ENCODE data around the gene CTSO.

The CTSO gene

GRCh38 chr4:155887847-155888570, 65.7 kb downstream of the CTSO start:
- H3K18ac ChIP-seq (ENCODE audit: low read length): no peak overlapping the region
- no peak overlapping the region for H2AFZ ChIP-seq (ENCODE audit: low read length)
- H2AK5ac ChIP-seq (ENCODE audit: low read depth, low read length): no peak overlapping the region
- H3K27ac ChIP-seq (replicated peaks; ENCODE audit: low read length): no peak overlapping the region
- H3K4me2 ChIP-seq (ENCODE audit: insufficient read depth, low read length, poor library complexity, severe bottlenecking): no peak overlapping the region
- no peak overlapping the region for H2BK15ac ChIP-seq (ENCODE audit: low read length)
- no peak overlapping the region for H3K4ac ChIP-seq (ENCODE audit: low read length)
- H3K9ac ChIP-seq (ENCODE audit: low read depth, low read length, poor library complexity): no peak overlapping the region
- H3K23ac ChIP-seq (ENCODE audit: low read depth, low read length, poor library complexity): no peak overlapping the region
- no peaks in the 10 kb centered on the region for H3K79me1 ChIP-seq (ENCODE audit: low read depth, low read length)
- no peak overlapping the region for H2BK120ac ChIP-seq (ENCODE audit: low read depth, low read length)
- no CpG with 5 or more reads among the region's 6 CpGs for WGBS, 2 donors (ENCODE audit: extremely low coverage in 2 of 2, insufficient read length in 2 of 2, insufficient replicate concordance in 1 of 2)
- H4K91ac ChIP-seq (ENCODE audit: low read depth, low read length, poor library complexity): no peak overlapping the region
- peaks cover 0 to 2% of the 10 kb centered on the region in 2 donors for H3K9me3 ChIP-seq (replicated peaks in 1 of 2; ENCODE audit: control insufficient read depth in 2 of 2, insufficient read depth in 1 of 2, low read depth in 1 of 2, low read length in 2 of 2)
- H3K4me1 ChIP-seq (ENCODE audit: control insufficient read depth in 2 of 2, insufficient read depth in 1 of 2, low read depth in 1 of 2, low read length in 2 of 2): no peaks in the 10 kb centered on the region
- H3K14ac ChIP-seq (ENCODE audit: low read length): no peak overlapping the region
- no peak overlapping the region for H4K8ac ChIP-seq (ENCODE audit: low read depth, low read length)
- H3K36me3 ChIP-seq (replicated peaks in 1 of 2; ENCODE audit: control insufficient read depth in 2 of 2, insufficient read depth in 2 of 2, low read length in 2 of 2): no peaks in the 10 kb centered on the region
- no peak overlapping the region for H2BK12ac ChIP-seq (ENCODE audit: low read length)
- H2BK5ac ChIP-seq (ENCODE audit: low read length): no peak overlapping the region
- no peaks in the 10 kb centered on the region for H3K27me3 ChIP-seq (ENCODE audit: control insufficient read depth in 3 of 3, insufficient read depth in 3 of 3, low read depth in 1 of 3, low read length in 3 of 3)
- no peak overlapping the region for H3K4me3 ChIP-seq (ENCODE audit: low read length in 2 of 2)
- DNase-seq (ENCODE audit: low spot score): no peak

DNA sequence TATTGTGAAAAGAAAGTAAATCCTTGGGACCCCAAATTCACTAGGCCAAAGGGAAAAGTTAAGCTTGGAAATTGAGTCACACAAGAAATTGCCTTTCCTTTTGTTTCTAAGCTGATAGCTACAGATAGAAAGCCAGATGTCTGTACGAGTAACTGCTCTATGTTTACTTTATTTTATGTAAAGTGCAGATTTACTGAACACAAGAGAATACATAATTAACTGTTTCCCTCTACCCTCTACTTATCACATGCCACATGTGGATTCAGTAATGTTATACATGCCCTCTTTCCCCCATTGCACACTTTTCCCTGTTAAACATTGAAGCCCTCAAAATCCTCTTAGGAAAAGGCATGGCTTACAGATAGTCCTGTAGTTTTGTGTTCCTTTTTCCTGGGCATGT, 66.6 kb downstream of the CTSO start:
- Histone ChIP-seq H3K4me3 (ENCODE audit: low read length in 2 of 2) (no peak overlapping the region), H2BK12ac (ENCODE audit: low read length) (no peak overlapping the region), H4K8ac (ENCODE audit: low read depth, low read length) (no peak overlapping the region), H3K9ac (ENCODE audit: low read depth, low read length, poor library complexity) (no peak overlapping the region), H2AFZ (ENCODE audit: low read length) (no peak overlapping the region), H3K4ac (ENCODE audit: low read length) (no peak overlapping the region), H3K9me3 (replicated peaks in 1 of 2; ENCODE audit: control insufficient read depth in 2 of 2, insufficient read depth in 1 of 2, low read depth in 1 of 2, low read length in 2 of 2) (peaks cover 0 to 4% of the 10 kb centered on the region in 2 donors), H2AK5ac (ENCODE audit: low read depth, low read length) (no peak overlapping the region), H4K91ac (ENCODE audit: low read depth, low read length, poor library complexity) (no peak overlapping the region), H2BK120ac (ENCODE audit: low read depth, low read length) (no peak overlapping the region), H2BK15ac (ENCODE audit: low read length) (no peak overlapping the region), H3K4me1 (ENCODE audit: control insufficient read depth in 2 of 2, insufficient read depth in 1 of 2, low read depth in 1 of 2, low read length in 2 of 2) (no peaks in the 10 kb centered on the region), H3K27me3 (ENCODE audit: control insufficient read depth in 3 of 3, insufficient read depth in 3 of 3, low read depth in 1 of 3, low read length in 3 of 3) (no peaks in the 10 kb centered on the region), H3K27ac (replicated peaks; ENCODE audit: low read length) (no peak overlapping the region), H3K36me3 (replicated peaks in 1 of 2; ENCODE audit: control insufficient read depth in 2 of 2, insufficient read depth in 2 of 2, low read length in 2 of 2) (no peaks in the 10 kb centered on the region), H3K18ac (ENCODE audit: low read length) (no peak overlapping the region), H3K23ac (ENCODE audit: low read depth, low read length, poor library complexity) (no peak overlapping the region), H3K14ac (ENCODE audit: low read length) (no peak overlapping the region), H3K79me1 (ENCODE audit: low read depth, low read length) (no peaks in the 10 kb centered on the region), H3K4me2 (ENCODE audit: insufficient read depth, low read length, poor library complexity, severe bottlenecking) (no peak overlapping the region), H2BK5ac (ENCODE audit: low read length) (no peak overlapping the region)
- WGBS, 2 donors (ENCODE audit: extremely low coverage in 2 of 2, insufficient read length in 2 of 2, insufficient replicate concordance in 1 of 2): no CpG with 5 or more reads among the region's 1 CpG
- DNase-seq (ENCODE audit: low spot score): no peak

GRCh38 chr4:155885666-155886065, 68.0 kb downstream of the CTSO start:
- Histone ChIP-seq H3K14ac (ENCODE audit: low read length) (no peak overlapping the region), H3K27ac (replicated peaks; ENCODE audit: low read length) (no peak overlapping the region), H3K4me2 (ENCODE audit: insufficient read depth, low read length, poor library complexity, severe bottlenecking) (no peak overlapping the region), H2AFZ (ENCODE audit: low read length) (no peak overlapping the region), H3K27me3 (ENCODE audit: control insufficient read depth in 3 of 3, insufficient read depth in 3 of 3, low read depth in 1 of 3, low read length in 3 of 3) (no peaks in the 10 kb centered on the region), H4K8ac (ENCODE audit: low read depth, low read length) (no peak overlapping the region), H2AK5ac (ENCODE audit: low read depth, low read length) (no peak overlapping the region), H3K36me3 (replicated peaks in 1 of 2; ENCODE audit: control insufficient read depth in 2 of 2, insufficient read depth in 2 of 2, low read length in 2 of 2) (no peaks in the 10 kb centered on the region), H2BK12ac (ENCODE audit: low read length) (no peak overlapping the region), H3K79me1 (ENCODE audit: low read depth, low read length) (no peaks in the 10 kb centered on the region), H3K4ac (ENCODE audit: low read length) (no peak overlapping the region), H3K4me1 (ENCODE audit: control insufficient read depth in 2 of 2, insufficient read depth in 1 of 2, low read depth in 1 of 2, low read length in 2 of 2) (no peaks in the 10 kb centered on the region), H2BK5ac (ENCODE audit: low read length) (no peak overlapping the region), H4K91ac (ENCODE audit: low read depth, low read length, poor library complexity) (no peak overlapping the region), H3K9ac (ENCODE audit: low read depth, low read length, poor library complexity) (no peak overlapping the region), H3K23ac (ENCODE audit: low read depth, low read length, poor library complexity) (no peak overlapping the region), H2BK120ac (ENCODE audit: low read depth, low read length) (no peak overlapping the region), H2BK15ac (ENCODE audit: low read length) (no peak overlapping the region), H3K4me3 (ENCODE audit: low read length in 2 of 2) (no peak overlapping the region), H3K9me3 (replicated peaks in 1 of 2; ENCODE audit: control insufficient read depth in 2 of 2, insufficient read depth in 1 of 2, low read depth in 1 of 2, low read length in 2 of 2) (peaks cover 0 to 4% of the 10 kb centered on the region in 2 donors), H3K18ac (ENCODE audit: low read length) (no peak overlapping the region)
- no CpG with 5 or more reads among the region's 6 CpGs for WGBS, 2 donors (ENCODE audit: extremely low coverage in 2 of 2, insufficient read length in 2 of 2, insufficient replicate concordance in 1 of 2)
- no peak for DNase-seq (ENCODE audit: low spot score)

DNA sequence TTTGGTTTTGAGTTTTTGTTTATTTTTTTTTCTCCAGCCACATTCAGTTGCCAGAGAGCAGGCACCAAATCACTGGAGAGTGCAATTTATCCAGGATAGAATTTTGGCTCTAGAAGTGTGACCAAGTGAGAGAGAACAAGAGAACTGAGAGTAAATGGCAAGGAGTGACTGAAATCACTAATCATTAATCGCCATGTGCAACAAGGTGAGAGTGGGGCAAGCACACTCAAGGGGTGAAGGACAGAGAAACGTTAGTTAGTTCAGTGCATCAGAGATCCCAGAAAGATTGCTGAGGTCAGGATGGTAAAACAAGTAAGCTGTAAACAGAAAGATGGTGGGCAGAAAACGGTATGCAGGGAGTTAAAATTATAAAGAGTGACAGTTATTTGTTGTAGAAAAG, 69.8 kb downstream of the CTSO start:
- Histone ChIP-seq H3K23ac (ENCODE audit: low read depth, low read length, poor library complexity) (no peak overlapping the region), H3K79me1 (ENCODE audit: low read depth, low read length) (no peaks in the 10 kb centered on the region), H3K4ac (ENCODE audit: low read length) (no peak overlapping the region), H3K27ac (replicated peaks; ENCODE audit: low read length) (no peak overlapping the region), H4K91ac (ENCODE audit: low read depth, low read length, poor library complexity) (no peak overlapping the region), H2AFZ (ENCODE audit: low read length) (no peak overlapping the region), H3K27me3 (ENCODE audit: control insufficient read depth in 3 of 3, insufficient read depth in 3 of 3, low read depth in 1 of 3, low read length in 3 of 3) (no peaks in the 10 kb centered on the region), H2AK5ac (ENCODE audit: low read depth, low read length) (no peak overlapping the region), H3K18ac (ENCODE audit: low read length) (no peak overlapping the region), H3K4me2 (ENCODE audit: insufficient read depth, low read length, poor library complexity, severe bottlenecking) (no peak overlapping the region), H2BK15ac (ENCODE audit: low read length) (no peak overlapping the region), H3K9ac (ENCODE audit: low read depth, low read length, poor library complexity) (no peak overlapping the region), H3K4me1 (ENCODE audit: control insufficient read depth in 2 of 2, insufficient read depth in 1 of 2, low read depth in 1 of 2, low read length in 2 of 2) (no peaks in the 10 kb centered on the region), H2BK120ac (ENCODE audit: low read depth, low read length) (no peak overlapping the region), H3K9me3 (replicated peaks in 1 of 2; ENCODE audit: control insufficient read depth in 2 of 2, insufficient read depth in 1 of 2, low read depth in 1 of 2, low read length in 2 of 2) (peaks cover 0 to 4% of the 10 kb centered on the region in 2 donors), H3K36me3 (replicated peaks in 1 of 2; ENCODE audit: control insufficient read depth in 2 of 2, insufficient read depth in 2 of 2, low read length in 2 of 2) (no peaks in the 10 kb centered on the region), H2BK5ac (ENCODE audit: low read length) (no peak overlapping the region), H4K8ac (ENCODE audit: low read depth, low read length) (no peak overlapping the region), H3K4me3 (ENCODE audit: low read length in 2 of 2) (no peak overlapping the region), H2BK12ac (ENCODE audit: low read length) (no peak overlapping the region), H3K14ac (ENCODE audit: low read length) (no peak overlapping the region)
- WGBS, 2 donors (ENCODE audit: extremely low coverage in 2 of 2, insufficient read length in 2 of 2, insufficient replicate concordance in 1 of 2): no CpG with 5 or more reads among the region's 3 CpGs
- no peak for DNase-seq (ENCODE audit: low spot score)
